ENCODE results near the gene NKPD1. TPM values are rescaled to one million over a fixed set of nuclear protein-coding genes. Genes with fewer than 3 reads are reported as not detected.

The NKPD1 gene
- total RNA-seq, 1 donor from 2014 or later, result not detected

DNA sequence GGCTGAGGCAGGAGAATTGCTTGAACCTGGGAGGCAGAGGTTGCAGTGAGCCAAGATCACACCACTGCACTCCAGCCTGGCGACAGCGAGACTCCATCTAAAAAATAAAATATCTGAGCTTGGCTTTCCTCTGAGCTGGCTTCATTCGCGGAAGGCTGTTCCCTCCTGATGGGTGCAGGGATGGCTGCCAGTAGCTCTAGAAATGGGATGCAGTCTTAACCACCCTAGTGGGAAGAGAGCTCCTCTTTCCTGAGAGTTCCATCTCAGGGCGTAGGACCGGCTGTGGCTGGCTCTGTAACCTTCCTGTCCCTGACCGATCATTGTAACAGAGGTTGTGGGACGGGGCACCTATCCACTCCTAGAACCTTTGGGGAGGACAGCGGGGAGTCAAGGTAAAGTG lies 35.4 kb downstream of the NKPD1 start:
- no peak overlapping the region for H3K27ac Mint-ChIP-seq (ENCODE audit: unreplicated experiment)
- H3K4me1 ChIP-seq (ENCODE audit: insufficient read depth, low read length), result no peaks in the 10 kb centered on the region
- H3K36me3 ChIP-seq (ENCODE audit: insufficient read depth, low read length), result no peaks in the 10 kb centered on the region
- H3K9me3 Mint-ChIP-seq (ENCODE audit: unreplicated experiment), result no peaks in the 10 kb centered on the region
- FAIRE-seq (no peak), DNase-seq (ENCODE audit: low read depth) (no peak)
- no peak overlapping the region for H3K9ac ChIP-seq (ENCODE audit: low read length)
- peaks cover 2% of the 10 kb centered on the region for H3K36me3 Mint-ChIP-seq (ENCODE audit: low read depth, unreplicated experiment)
- no peaks in the 10 kb centered on the region for H3K27me3 Mint-ChIP-seq (ENCODE audit: low read depth, unreplicated experiment)
- H3K4me1 Mint-ChIP-seq (ENCODE audit: low read depth, unreplicated experiment), result no peaks in the 10 kb centered on the region
- peaks cover 89% of the 10 kb centered on the region for H3K79me2 ChIP-seq (ENCODE audit: insufficient read depth, low read length)
- no peak overlapping the region for H3K4me3 Mint-ChIP-seq (ENCODE audit: unreplicated experiment)
- H4K20me1 ChIP-seq (ENCODE audit: insufficient read depth, low read length), result peaks cover 95% of the 10 kb centered on the region
- no peak overlapping the region for H3K27ac ChIP-seq (ENCODE audit: low read depth, low read length)
- H3K27me3 ChIP-seq (ENCODE audit: insufficient read depth, low read length), result no peaks in the 10 kb centered on the region
- H3K9me3 ChIP-seq (ENCODE audit: insufficient read depth, low read depth, low read length), result no peaks in the 10 kb centered on the region
- H3K4me3 ChIP-seq (ENCODE audit: insufficient read depth, low read depth, low read length), result no peak overlapping the region
- H3K4me2 ChIP-seq (ENCODE audit: low read length), result no peak overlapping the region
- TF ChIP-seq, protein P1, sequence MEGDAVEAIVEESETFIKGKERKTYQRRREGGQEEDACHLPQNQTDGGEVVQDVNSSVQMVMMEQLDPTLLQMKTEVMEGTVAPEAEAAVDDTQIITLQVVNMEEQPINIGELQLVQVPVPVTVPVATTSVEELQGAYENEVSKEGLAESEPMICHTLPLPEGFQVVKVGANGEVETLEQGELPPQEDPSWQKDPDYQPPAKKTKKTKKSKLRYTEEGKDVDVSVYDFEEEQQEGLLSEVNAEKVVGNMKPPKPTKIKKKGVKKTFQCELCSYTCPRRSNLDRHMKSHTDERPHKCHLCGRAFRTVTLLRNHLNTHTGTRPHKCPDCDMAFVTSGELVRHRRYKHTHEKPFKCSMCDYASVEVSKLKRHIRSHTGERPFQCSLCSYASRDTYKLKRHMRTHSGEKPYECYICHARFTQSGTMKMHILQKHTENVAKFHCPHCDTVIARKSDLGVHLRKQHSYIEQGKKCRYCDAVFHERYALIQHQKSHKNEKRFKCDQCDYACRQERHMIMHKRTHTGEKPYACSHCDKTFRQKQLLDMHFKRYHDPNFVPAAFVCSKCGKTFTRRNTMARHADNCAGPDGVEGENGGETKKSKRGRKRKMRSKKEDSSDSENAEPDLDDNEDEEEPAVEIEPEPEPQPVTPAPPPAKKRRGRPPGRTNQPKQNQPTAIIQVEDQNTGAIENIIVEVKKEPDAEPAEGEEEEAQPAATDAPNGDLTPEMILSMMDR (IDR thresholded peaks at IDR 0.05; ENCODE audit: insufficient read depth, low read depth, low read length), result no peak
- no peak for TF ChIP-seq EZH2 (IDR thresholded peaks at IDR 0.05; ENCODE audit: insufficient read depth, low read length)
- H2AFZ ChIP-seq (ENCODE audit: low read depth, low read length), result no peak overlapping the region

DNA sequence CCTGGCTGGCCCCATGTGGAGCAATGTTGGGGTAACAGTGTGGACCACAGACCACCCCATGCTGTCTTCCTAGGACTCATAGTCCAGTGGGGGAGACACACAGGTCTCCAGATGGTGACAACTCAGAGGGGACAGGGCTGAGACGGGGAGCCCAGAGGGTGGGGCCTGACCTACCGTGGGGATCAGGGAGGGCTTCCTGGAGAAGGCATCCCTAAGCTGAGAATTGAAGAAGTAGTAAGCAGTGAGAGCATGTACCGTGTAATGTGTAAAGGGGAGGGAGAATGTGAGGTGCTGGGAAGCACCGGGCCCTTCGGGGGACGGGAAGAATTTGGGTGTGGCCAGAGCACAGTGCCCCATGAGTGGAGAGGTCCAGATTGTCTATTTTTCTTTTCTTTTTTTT lies 36.8 kb downstream of the NKPD1 start:
- peaks cover 2% of the 10 kb centered on the region for H3K36me3 Mint-ChIP-seq (ENCODE audit: low read depth, unreplicated experiment)
- peak overlapping the region; percentile 43 for H3K27ac Mint-ChIP-seq (ENCODE audit: unreplicated experiment)
- Histone ChIP-seq H3K36me3 (ENCODE audit: insufficient read depth, low read length) (no peaks in the 10 kb centered on the region), H2AFZ (ENCODE audit: low read depth, low read length) (no peak overlapping the region), H3K4me1 (ENCODE audit: insufficient read depth, low read length) (no peaks in the 10 kb centered on the region), H3K4me3 (ENCODE audit: insufficient read depth, low read depth, low read length) (no peak overlapping the region), H3K27me3 (ENCODE audit: insufficient read depth, low read length) (no peaks in the 10 kb centered on the region), H3K9ac (ENCODE audit: low read length) (no peak overlapping the region), H3K79me2 (ENCODE audit: insufficient read depth, low read length) (peaks cover 88% of the 10 kb centered on the region), H3K4me2 (ENCODE audit: low read length) (no peak overlapping the region), H4K20me1 (ENCODE audit: insufficient read depth, low read length) (peaks cover 93% of the 10 kb centered on the region), H3K27ac (ENCODE audit: low read depth, low read length) (no peak overlapping the region), H3K9me3 (ENCODE audit: insufficient read depth, low read depth, low read length) (no peaks in the 10 kb centered on the region)
- H3K9me3 Mint-ChIP-seq (ENCODE audit: unreplicated experiment), result no peaks in the 10 kb centered on the region
- no peaks in the 10 kb centered on the region for H3K27me3 Mint-ChIP-seq (ENCODE audit: low read depth, unreplicated experiment)
- no peak for TF ChIP-seq EZH2 (IDR thresholded peaks at IDR 0.05; ENCODE audit: insufficient read depth, low read length)
- TF ChIP-seq, protein P1 (IDR thresholded peaks at IDR 0.05; ENCODE audit: insufficient read depth, low read depth, low read length), result no peak
- no peak overlapping the region for H3K4me3 Mint-ChIP-seq (ENCODE audit: unreplicated experiment)
- FAIRE-seq (no peak), DNase-seq (ENCODE audit: low read depth) (no peak)
- no peaks in the 10 kb centered on the region for H3K4me1 Mint-ChIP-seq (ENCODE audit: low read depth, unreplicated experiment)

DNA sequence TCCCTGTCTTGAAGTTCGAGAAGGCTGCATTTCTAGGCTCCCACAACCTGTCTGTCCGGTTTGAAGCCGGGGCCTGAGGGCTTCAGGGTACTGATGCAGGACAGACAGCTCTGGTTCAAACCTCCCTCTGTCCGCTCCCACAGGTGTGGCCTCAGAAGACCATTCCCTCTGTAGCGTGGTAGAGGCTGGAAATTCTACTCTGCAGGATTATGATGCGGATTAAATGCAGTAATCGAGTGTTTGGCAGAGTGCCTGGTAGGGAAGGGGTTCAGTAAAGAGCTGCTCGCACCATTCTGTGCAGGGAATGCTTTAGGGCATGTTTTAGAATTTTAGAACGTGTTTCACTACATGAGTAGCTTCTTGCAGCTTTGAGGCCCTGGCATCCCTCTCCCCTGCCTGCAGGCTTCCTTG lies 37.3 kb downstream of the NKPD1 start:
- Histone ChIP-seq H2AFZ (ENCODE audit: low read depth, low read length) (no peak overlapping the region), H3K4me1 (ENCODE audit: insufficient read depth, low read length) (no peaks in the 10 kb centered on the region)
- no peaks in the 10 kb centered on the region for H3K4me1 Mint-ChIP-seq (ENCODE audit: low read depth, unreplicated experiment)

More for the DNA sequence above, 37.3 kb downstream of the NKPD1 start:
- H3K4me2 ChIP-seq (ENCODE audit: low read length), result no peak overlapping the region
- Mint-ChIP-seq H3K27ac (ENCODE audit: unreplicated experiment) (no peak overlapping the region), H3K27me3 (ENCODE audit: low read depth, unreplicated experiment) (no peaks in the 10 kb centered on the region), H3K9me3 (ENCODE audit: unreplicated experiment) (no peaks in the 10 kb centered on the region), H3K36me3 (ENCODE audit: low read depth, unreplicated experiment) (peaks cover 2% of the 10 kb centered on the region), H3K4me3 (ENCODE audit: unreplicated experiment) (no peak overlapping the region)
- H3K9ac ChIP-seq (ENCODE audit: low read length), result no peak overlapping the region
- no peaks in the 10 kb centered on the region for H3K36me3 ChIP-seq (ENCODE audit: insufficient read depth, low read length)
- H3K27ac ChIP-seq (ENCODE audit: low read depth, low read length), result no peak overlapping the region
- FAIRE-seq, result no peak
- no peaks in the 10 kb centered on the region for H3K9me3 ChIP-seq (ENCODE audit: insufficient read depth, low read depth, low read length)
- DNase-seq (ENCODE audit: low read depth), result no peak
- H3K79me2 ChIP-seq (ENCODE audit: insufficient read depth, low read length), result peaks cover 85% of the 10 kb centered on the region
- no peak overlapping the region for H3K4me3 ChIP-seq (ENCODE audit: insufficient read depth, low read depth, low read length)
- TF ChIP-seq EZH2 (IDR thresholded peaks at IDR 0.05; ENCODE audit: insufficient read depth, low read length), result no peak
- TF ChIP-seq, protein P1 (IDR thresholded peaks at IDR 0.05; ENCODE audit: insufficient read depth, low read depth, low read length), result no peak
- H4K20me1 ChIP-seq (ENCODE audit: insufficient read depth, low read length), result peaks cover 93% of the 10 kb centered on the region
- H3K27me3 ChIP-seq (ENCODE audit: insufficient read depth, low read length), result no peaks in the 10 kb centered on the region

All from astrocyte (in vitro differentiated cells and primary cell).